ENCODE data around the gene CAMK2B.

The CAMK2B gene

GRCh38 chr7:44329081-44329480 is 3.7 kb upstream of the CAMK2B start:
- DNase-seq: no peak

DNA sequence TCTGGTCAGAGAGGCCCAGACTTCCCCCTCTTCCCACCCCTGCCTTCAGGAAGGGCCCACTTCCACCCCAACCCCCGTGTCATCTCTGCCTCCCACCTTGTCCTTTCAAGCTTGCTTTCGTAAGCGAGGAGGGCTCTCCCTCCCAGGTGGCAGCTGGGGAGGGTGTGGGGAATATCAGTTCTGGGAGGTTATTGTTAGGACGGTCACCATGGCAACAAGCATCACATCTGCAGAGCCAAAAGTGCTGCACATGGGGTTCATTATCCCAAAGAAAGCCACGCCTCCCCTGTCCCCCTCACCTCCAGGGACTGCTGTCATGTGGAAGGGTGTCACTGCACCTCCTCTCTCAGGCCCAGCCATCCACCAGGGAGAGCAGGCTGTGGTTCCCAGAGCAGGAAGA is 2.6 kb upstream of the CAMK2B start:
- no peak for DNase-seq

- no peak for DNase-seq
Measured at GRCh38 chr7:44326261-44327125, 1.1 kb upstream of the CAMK2B start.

DNA sequence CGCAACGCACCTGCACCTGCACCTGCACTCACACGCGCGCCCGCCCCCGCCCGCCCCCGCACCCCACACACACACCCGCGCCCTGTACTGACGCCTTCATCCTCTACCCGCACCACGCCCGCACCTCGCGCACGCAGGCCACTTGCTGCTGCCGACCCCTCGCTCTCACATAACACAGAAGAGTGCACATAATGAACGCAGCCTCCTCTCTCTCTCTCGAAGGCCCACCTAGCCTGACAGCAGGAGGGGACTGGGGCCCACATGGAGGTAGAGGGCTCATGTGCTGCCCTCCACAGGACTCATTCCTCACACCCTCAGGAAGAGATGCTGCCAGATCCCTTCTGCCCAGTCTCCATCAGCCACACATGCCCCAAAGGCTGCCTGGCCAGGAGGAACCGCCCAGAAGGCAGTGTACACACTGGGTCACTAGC is 432 bp upstream of the CAMK2B start:
- no peak for DNase-seq

GRCh38 chr7:44324481-44325200 is 753 bp downstream of the CAMK2B start:
- no peak for DNase-seq

DNA sequence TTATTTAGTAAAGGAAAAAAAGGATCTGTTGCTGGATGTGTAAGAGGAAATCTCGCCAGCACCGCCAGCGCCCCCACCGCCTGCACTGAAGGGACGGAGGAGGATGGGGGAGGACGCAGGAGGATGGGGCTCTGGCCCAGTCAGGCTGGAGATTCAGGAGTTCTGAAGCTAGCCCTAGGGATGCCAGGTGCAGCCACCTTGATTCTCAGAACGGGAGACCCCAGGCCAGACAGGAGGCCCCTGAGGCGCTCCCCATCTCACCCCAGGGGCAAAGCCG is 1.3 kb downstream of the CAMK2B start:
- DNase-seq: no peak

DNA sequence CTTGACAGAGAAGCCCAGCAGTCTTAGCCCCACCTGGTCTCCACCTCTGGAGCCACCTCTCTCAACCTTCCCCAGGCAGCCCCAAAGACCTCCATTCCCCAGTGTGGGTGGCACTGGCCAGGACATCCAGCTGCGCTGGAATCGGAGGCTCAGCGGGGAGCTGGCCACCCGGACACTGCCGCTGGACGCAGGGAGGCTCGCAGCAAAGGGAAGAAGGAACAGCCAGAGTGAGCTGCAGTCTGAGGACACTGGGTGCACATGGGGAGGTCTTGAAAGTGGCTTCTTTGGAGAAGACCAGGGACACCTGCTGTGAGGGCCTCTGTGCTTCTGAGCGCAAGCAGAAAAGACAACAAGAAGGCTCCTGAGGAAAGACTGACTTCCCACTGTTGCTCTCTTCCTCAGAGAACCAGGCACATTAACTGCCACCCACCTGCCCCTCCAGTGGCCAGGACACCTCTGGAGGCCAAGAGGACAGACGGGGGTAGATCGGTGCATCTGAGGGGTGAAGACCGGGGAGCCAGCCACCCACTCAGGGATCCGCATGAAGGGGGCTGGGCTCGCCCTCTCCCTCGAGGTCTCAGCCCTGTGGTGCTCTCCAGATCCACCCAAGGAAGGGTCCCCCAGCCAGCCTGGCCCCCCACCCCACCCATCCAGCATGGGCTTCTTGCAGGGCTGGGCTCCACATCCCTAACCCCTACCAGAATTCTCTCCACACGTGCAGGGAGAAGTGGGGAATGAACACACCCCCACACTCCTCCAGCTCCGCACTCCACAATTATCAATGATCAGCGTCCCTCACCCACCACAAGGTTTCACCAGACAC is 1.8 kb downstream of the CAMK2B start:
- no peak for DNase-seq

DNA sequence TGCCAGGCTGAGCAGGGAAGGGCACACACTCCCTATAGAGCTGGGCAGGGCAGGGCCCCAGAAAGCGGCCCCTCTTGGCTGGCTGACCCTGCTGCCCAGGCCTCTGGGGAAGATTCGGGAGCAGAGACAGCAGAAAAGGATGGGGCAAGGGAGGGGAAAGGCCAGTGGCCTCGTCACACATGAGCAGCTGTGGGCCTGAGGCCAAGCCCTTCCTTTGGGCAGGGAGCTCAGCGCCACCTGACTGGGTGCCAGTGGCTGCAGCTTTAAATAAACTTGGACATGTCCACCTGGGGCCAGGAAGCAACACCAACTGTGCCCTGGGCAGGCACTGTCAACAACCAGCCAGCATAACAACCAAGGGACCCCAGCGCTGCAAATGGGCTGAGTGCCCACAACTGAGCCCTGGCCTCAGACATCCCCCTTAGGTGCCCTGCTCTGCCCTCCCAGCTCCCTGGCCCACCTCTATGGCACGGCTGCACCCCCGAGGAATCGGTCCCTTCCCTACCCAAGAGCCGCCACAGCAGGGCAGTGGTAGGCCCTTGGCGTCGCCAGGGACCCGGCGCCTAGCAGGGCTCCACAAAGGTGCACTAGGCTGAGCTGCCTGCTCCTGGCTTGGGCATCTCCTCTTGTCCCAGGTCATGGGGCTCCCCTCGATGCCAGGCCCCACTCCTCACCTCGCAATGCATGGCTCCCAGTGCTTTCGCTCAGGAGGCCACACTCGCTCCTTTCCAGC is 2.6 kb downstream of the CAMK2B start:
- DNase-seq: no peak

DNA sequence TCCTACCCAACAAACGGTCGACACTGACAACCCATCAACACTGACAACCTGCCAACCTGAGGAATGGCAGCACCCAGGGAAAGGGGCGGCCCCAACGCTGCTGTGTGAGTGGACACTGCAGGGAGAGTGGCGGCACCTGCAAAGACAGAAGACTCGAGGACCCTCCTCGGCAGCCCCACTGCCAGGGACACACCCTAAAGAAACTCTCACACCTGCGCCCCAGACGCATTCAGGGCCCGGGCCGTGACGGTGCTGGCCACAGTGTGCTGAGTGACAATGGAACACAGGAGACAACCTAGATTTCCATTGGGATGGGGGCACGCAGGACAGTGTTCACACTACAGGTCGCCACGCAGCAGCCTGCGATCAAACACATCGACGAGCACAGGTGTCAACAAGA is 3.6 kb downstream of the CAMK2B start:
- no peak for DNase-seq

GRCh38 chr7:44320794-44321371 is 4.5 kb downstream of the CAMK2B start:
- DNase-seq: no peak

DNA sequence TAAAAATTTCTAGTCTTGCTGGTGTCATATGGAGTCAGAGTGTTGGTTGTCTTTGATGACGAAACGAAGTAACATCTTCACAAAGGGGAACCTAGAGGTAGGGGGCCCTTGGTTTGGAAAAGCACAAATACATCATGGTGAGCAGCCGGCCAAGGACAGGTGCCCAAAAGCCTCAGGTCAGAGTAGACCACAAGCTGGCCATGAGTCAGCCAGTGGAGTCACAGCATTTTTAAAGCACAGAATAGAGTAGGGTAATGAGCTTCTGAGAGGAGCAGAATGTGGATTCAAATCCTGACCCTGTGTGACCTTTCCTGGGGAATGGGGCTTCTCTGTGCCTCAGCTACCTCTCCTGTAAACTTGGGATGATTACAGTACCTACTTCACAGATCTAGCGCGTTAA is 5.3 kb downstream of the CAMK2B start:
- no peak for DNase-seq

- no peak for DNase-seq
Measured at GRCh38 chr7:44318332-44318731, 7.1 kb downstream of the CAMK2B start.

DNA sequence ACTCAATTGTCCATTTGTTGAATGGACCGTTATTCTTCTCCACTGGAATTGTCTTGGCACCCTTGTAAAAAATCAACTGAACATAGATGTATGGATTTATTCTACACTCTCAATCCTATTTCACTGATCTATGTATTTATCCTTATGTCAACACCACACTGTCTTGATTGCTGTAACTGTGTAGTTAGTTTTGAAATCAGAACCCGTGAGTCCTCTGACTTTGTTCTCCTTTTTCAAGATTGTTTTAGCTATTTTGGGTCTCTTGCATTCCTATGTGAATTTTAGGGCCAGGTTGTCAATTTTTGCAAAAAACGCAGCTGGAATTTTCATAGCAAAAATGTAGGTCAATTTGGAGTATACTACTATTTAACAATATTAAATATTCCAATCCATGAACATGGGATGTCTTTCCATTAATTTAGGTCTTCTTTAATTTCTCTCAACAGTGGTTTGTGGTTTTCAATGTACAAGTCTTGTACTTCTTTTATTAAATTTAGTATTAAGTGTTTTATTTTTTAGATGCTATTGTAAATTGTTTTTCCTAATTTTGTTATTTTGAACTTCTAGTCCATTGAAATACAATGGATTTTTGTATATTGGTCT is 10.0 kb downstream of the CAMK2B start:
- no peak for DNase-seq

DNA sequence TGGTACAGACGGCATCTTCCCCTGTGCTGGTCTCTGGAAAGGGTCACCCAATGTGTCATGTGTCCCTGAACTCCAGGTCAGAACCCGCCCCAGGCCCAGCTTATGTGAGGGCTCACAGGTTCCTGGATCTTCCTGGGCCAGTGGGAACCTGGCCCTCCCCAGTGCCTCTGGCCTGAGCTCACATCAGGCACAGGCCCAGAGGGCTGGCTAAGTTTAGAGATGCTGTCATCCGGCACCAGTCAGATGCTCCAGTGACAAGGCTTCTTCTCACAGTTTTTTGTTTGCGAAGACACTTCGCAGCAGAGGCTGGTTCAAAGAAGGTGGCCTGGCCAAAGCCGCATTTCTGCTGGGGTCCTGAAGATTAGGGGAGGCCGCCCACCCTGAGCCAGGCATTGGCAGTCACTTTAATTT is 11.8 kb downstream of the CAMK2B start:
- no peak for DNase-seq

DNA sequence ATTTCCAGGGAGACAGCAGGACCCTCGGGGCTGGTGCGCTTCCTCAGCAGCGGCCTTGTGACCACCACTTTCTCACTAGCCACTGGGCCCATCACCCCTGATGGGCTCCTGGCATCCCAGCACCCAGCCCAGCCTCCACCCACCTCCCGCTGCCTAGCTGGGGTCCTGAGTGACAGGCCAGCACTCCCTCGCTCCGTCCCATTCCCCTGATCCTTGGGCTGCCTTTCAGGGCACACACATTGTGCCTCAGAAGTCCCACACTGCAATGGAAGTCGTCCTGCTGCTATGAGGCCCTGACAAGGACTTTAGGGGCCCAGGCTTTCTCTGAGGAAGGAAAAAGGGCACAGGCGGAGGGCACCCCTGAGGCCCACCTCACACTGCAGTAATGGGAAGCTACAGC is 12.4 kb downstream of the CAMK2B start:
- no peak for DNase-seq

GRCh38 chr7:44311561-44312495 is 13.6 kb downstream of the CAMK2B start:
- no peak for DNase-seq

DNA sequence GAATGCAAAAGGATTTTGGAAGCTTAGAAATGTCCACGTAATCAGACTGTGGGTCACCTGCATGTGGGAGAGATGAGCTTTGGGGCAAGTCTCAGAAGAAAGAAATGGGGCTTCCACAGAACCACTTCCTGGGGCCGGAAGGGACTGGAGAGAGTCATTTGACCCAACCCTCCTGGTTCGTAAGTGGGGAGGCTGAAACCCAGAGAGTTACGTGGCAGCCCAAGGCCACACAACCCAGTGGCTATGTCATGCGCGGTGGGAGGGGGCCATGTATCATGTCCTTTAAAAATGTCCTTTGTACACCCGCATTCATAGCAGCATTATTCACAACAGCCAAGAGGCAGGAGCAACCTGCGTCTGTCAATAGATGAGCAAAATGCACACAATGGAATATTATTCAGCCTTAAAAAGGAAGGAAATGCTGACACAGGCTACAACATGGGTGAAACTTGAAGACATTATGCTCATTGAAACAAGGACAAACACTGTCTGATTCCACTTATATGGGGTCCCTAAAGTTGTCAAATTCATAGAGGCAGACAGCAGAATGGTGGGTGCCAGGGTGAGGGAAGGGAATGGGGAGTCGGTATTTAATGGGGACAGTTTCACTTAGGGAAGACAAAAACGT is 15.1 kb downstream of the CAMK2B start:
- DNase-seq: no peak

GRCh38 chr7:44309271-44310091 is 15.9 kb downstream of the CAMK2B start:
- DNase-seq: no peak

- no peak for DNase-seq
Measured at GRCh38 chr7:44308596-44309270, 16.7 kb downstream of the CAMK2B start.
